SK-N-SH treated with all-trans-retinoic acid at 6 μM for 48 hours (cell line): ENCODE measurements around the gene ZFP92.

Experiments used
- ATAC-seq: fragments of 200-7000 bp; cut with Tn5 transposase; 3 replicates; pipeline ENCODE4 v1.9.1; 2020; ENCODE audit warnings: mild to moderate bottlenecking, moderate library complexity
- ARNTL ChIP-seq: fragments of 450-650 bp; formaldehyde crosslinking; IDR thresholded peaks from 2 replicates; pipeline ENCODE4 v1.5.0; 2020; ENCODE audit warnings: low read depth, mild to moderate bottlenecking, moderate library complexity, borderline replicate concordance
- BACH2 ChIP-seq: fragments of 250-450 bp; sonication (Bioruptor Pico); IDR thresholded peaks from 2 replicates; pipeline ENCODE4 v1.9.0; 2021; ENCODE audit warnings: mild to moderate bottlenecking, borderline replicate concordance
- CREB5 ChIP-seq: fragments of 250-450 bp; sonication (Bioruptor Pico); IDR thresholded peaks from 2 replicates; pipeline ENCODE4 v1.5.1; 2020; ENCODE audit warnings: low read depth, mild to moderate bottlenecking, moderate library complexity
- CSDC2 ChIP-seq: fragments of 250-450 bp; sonication (Bioruptor Pico); IDR thresholded peaks from 2 replicates; pipeline ENCODE4 v1.5.0; 2020; ENCODE audit warnings: mild to moderate bottlenecking, moderate library complexity
- CSRNP3 ChIP-seq: fragments of 250-450 bp; sonication (Bioruptor Pico); IDR thresholded peaks from 2 replicates; pipeline ENCODE4 v1.5.1; 2021; ENCODE audit warnings: mild to moderate bottlenecking, moderate library complexity
- ESRRG ChIP-seq: fragments of 250-450 bp; sonication (Bioruptor Pico); IDR thresholded peaks from 2 replicates; pipeline ENCODE4 v1.6.1; 2021; ENCODE audit warnings: mild to moderate bottlenecking
- ISL1 ChIP-seq: fragments of 250-450 bp; sonication (Bioruptor Pico); IDR thresholded peaks from 2 replicates; pipeline ENCODE4 v2.1.2; 2022; ENCODE audit warnings: mild to moderate bottlenecking, moderate library complexity
- PATZ1 ChIP-seq: fragments of 250-450 bp; sonication (Bioruptor Pico); IDR thresholded peaks from 2 replicates; pipeline ENCODE4 v1.8.0; 2020; ENCODE audit warnings: mild to moderate bottlenecking, moderate library complexity, borderline replicate concordance
- RARB ChIP-seq: fragments of 250-450 bp; sonication (Bioruptor Pico); IDR thresholded peaks from 2 replicates; pipeline ENCODE4 v1.8.0; 2021; ENCODE audit warnings: mild to moderate bottlenecking, moderate library complexity
- SNAI2 ChIP-seq: fragments of 250-450 bp; sonication (Bioruptor Pico); IDR thresholded peaks from 2 replicates; pipeline ENCODE4 v1.5.0; 2020; ENCODE audit warnings: mild to moderate bottlenecking, moderate library complexity
- TCF4 ChIP-seq: fragments of 250-450 bp; sonication (Bioruptor Pico); IDR thresholded peaks from 2 replicates; pipeline ENCODE4 v1.8.0; 2021; ENCODE audit warnings: mild to moderate bottlenecking, moderate library complexity, borderline replicate concordance
- TOX ChIP-seq: fragments of 250-450 bp; sonication (Bioruptor Pico); IDR thresholded peaks from 2 replicates; pipeline ENCODE4 v1.8.0; 2021; ENCODE audit warnings: mild to moderate bottlenecking, moderate library complexity, borderline replicate concordance
- TSHZ2 ChIP-seq: fragments of 250-450 bp; sonication (Bioruptor Pico); IDR thresholded peaks from 2 replicates; pipeline ENCODE4 v1.5.0; 2020; ENCODE audit warnings: mild to moderate bottlenecking, moderate library complexity
- ZC3H10 ChIP-seq: fragments of 250-450 bp; sonication (Bioruptor Pico); IDR thresholded peaks from 2 replicates; pipeline ENCODE4 v1.5.1; 2021; ENCODE audit warnings: mild to moderate bottlenecking, moderate library complexity
- ZNF565 ChIP-seq: fragments of 450-650 bp; formaldehyde crosslinking; conservative IDR thresholded peaks from 2 replicates; pipeline ENCODE4 v1.5.0; 2020; ENCODE audit warnings: low read depth, mild to moderate bottlenecking, moderate library complexity
- ZNF70 ChIP-seq: fragments of 450-650 bp; formaldehyde crosslinking; IDR thresholded peaks from 2 replicates; pipeline ENCODE4 v1.5.0; 2020; ENCODE audit warnings: mild to moderate bottlenecking, moderate library complexity
- ZNF8 ChIP-seq: fragments of 450-650 bp; formaldehyde crosslinking; IDR thresholded peaks from 2 replicates; pipeline ENCODE4 v1.5.0; 2020; ENCODE audit warnings: mild to moderate bottlenecking, moderate library complexity

The ZFP92 gene

GRCh38 chrX:153394612-153395011 lies 16.7 kb upstream of the ZFP92 start:
- no peak for ATAC-seq
- TF ChIP-seq CSRNP3 (CRISPR knock-in tag) (no peak), CSDC2 (CRISPR knock-in tag) (no peak)

- TF ChIP-seq ZNF70 (CRISPR knock-in tag) (no peak), ARNTL (CRISPR knock-in tag) (no peak), ZNF8 (no peak), TSHZ2 (no peak), RARB (CRISPR knock-in tag) (no peak), CREB5 (CRISPR knock-in tag) (no peak), TOX (CRISPR knock-in tag) (no peak), ISL1 (CRISPR knock-in tag) (no peak), PATZ1 (CRISPR knock-in tag) (no peak), TCF4 (CRISPR knock-in tag) (no peak), ZC3H10 (CRISPR knock-in tag) (no peak), BACH2 (CRISPR knock-in tag) (no peak)
- ATAC-seq = no peak
Observed at GRCh38 chrX:153395613-153396319, 15.5 kb upstream of the ZFP92 start.

- ATAC-seq = no peak
- TF ChIP-seq CREB5 (CRISPR knock-in tag) (no peak), ZNF70 (CRISPR knock-in tag) (no peak), SNAI2 (no peak), ZNF565 (no peak), TSHZ2 (no peak), ZNF8 (no peak), ESRRG (CRISPR knock-in tag) (no peak)
Observed at GRCh38 chrX:153396320-153397195, 14.7 kb upstream of the ZFP92 start.
